H1 (cell line): Measurements from ENCODE around the gene C22orf39. TPM values are rescaled to one million over a fixed set of nuclear protein-coding genes. Genes with fewer than 3 reads are reported as not detected.

ENCODE experiments used
- CTCF ChIA-PET: fragments of 300-600 bp; sonication (Branson Sonifier 250); formaldehyde crosslinking; loops from one replicate; lab custom pipeline; 2021; ENCODE audit not compliant: partially characterized antibody; lab: Charles Lee
- POLR2A ChIA-PET: fragments of 300-600 bp; sonication (Branson Sonifier 250); formaldehyde crosslinking; loops from one replicate; lab custom pipeline; 2021; ENCODE audit warnings: inconsistent platforms; ENCODE audit not compliant: partially characterized antibody; lab: Charles Lee
- DNase-seq, 2 experiments: peaks; one replicate each; pipeline versions ENCODE4 v3.0.0 to v3.0.0-alpha.2; 2010 to 2022; ENCODE audit warnings: low spot score in 2 of 2, low read depth in 1 of 2, mixed read lengths in 1 of 2
- FAIRE-seq: peaks from 2 replicates; lab custom pipeline; 2011; peaks lifted over from hg19 to GRCh38; lab: Jason Lieb, UNC
- H2AFZ ChIP-seq: 2 replicates; pipeline ENCODE4 v1.8.1; 2012; ENCODE audit warnings: low read length, inconsistent platforms
- H2AK5ac ChIP-seq: 2 replicates; pipeline ENCODE4 v1.6.1; 2013; ENCODE audit warnings: low read depth, low read length
- H2BK120ac ChIP-seq: replicated peaks from 2 replicates; pipeline ENCODE3; 2013; ENCODE audit warnings: low read depth, low read length, inconsistent platforms
- H2BK12ac ChIP-seq: 2 replicates; pipeline ENCODE4 v1.6.1; 2013; ENCODE audit warnings: low read depth, low read length
- H2BK15ac ChIP-seq: 2 replicates; pipeline ENCODE4 v1.6.1; 2013; ENCODE audit warnings: low read length
- H2BK20ac ChIP-seq: 2 replicates; pipeline ENCODE4 v1.6.1; 2013; ENCODE audit warnings: low read length
- H2BK5ac ChIP-seq: 2 replicates; pipeline ENCODE4 v1.6.1; 2013; ENCODE audit warnings: low read depth, low read length
- H3K14ac ChIP-seq: 2 replicates; pipeline ENCODE4 v1.6.1; 2013; ENCODE audit warnings: inconsistent platforms; ENCODE audit not compliant: insufficient read length
- H3K18ac ChIP-seq: 2 replicates; pipeline ENCODE4 v1.6.1; 2013; ENCODE audit warnings: low read length; ENCODE audit errors: extremely low read depth
- H3K23ac ChIP-seq: 2 replicates; pipeline ENCODE4 v1.6.1; 2013; ENCODE audit warnings: inconsistent platforms; ENCODE audit not compliant: insufficient read length
- H3K23me2 ChIP-seq: 2 replicates; pipeline ENCODE4 v1.6.1; 2013; ENCODE audit warnings: low read depth, low read length
- H3K27ac ChIP-seq: 2 replicates; pipeline ENCODE4 v1.6.1; 2011; ENCODE audit warnings: low read depth, low read length, inconsistent platforms
- H3K27me3 ChIP-seq, 4 experiments: replicated peaks in 1 of 4; 1 replicate in 1 of 4; 2 replicates in 3 of 4; pipeline versions ENCODE4 v1.6.1 to v1.8.1; 2011 to 2013; ENCODE audit warnings: low read length in 3 of 4, mild to moderate bottlenecking in 3 of 4, inconsistent platforms in 2 of 4, mixed read lengths in 2 of 4, moderate library complexity in 1 of 4; ENCODE audit not compliant: control insufficient read depth in 3 of 4, insufficient read depth in 3 of 4; ENCODE audit errors: extremely low read depth in 1 of 4
- H3K36me3 ChIP-seq, 4 experiments: 2 replicates each; pipeline versions ENCODE4 v1.6.1 to v1.8.1; 2011 to 2013; ENCODE audit warnings: mild to moderate bottlenecking in 4 of 4, low read length in 3 of 4, moderate library complexity in 2 of 4, control low read depth in 1 of 4, inconsistent platforms in 1 of 4; ENCODE audit not compliant: insufficient read depth in 4 of 4, control insufficient read depth in 2 of 4
- H3K4ac ChIP-seq: replicated peaks from 2 replicates; pipeline ENCODE3; 2013; ENCODE audit warnings: low read length, low read depth, mixed read lengths, inconsistent platforms; ENCODE audit not compliant: insufficient read length
- H3K4me1 ChIP-seq, 4 experiments: replicated peaks in 1 of 4; 1 replicate in 1 of 4; 2 replicates in 3 of 4; pipeline versions ENCODE4 v1.6.1 to v1.8.1; 2011 to 2013; ENCODE audit warnings: low read length in 3 of 4, inconsistent platforms in 2 of 4, mixed read lengths in 1 of 4; ENCODE audit not compliant: insufficient read depth in 4 of 4, control insufficient read depth in 3 of 4
- H3K4me2 ChIP-seq, 2 experiments: 2 replicates each; pipeline versions ENCODE4 v1.6.1 to v1.8.1; 2011 to 2013; ENCODE audit warnings: low read depth in 2 of 2, low read length in 2 of 2, control low read depth in 1 of 2, inconsistent platforms in 1 of 2, mild to moderate bottlenecking in 1 of 2; ENCODE audit not compliant: insufficient read depth in 1 of 2
- H3K4me3 ChIP-seq, 4 experiments: fragments of 200-600, 300-600 bp in 1 of 4; sonication (generic), shearing (Covaris generic), sonication (Bioruptor Twin) in 1 of 4; 2 replicates each; pipeline versions ENCODE4 v1.5.1 to v1.8.1; 2011 to 2016; ENCODE audit warnings: low read length in 4 of 4, low read depth in 3 of 4, control low read depth in 2 of 4, inconsistent platforms in 2 of 4, mild to moderate bottlenecking in 2 of 4, mixed read lengths in 1 of 4, moderate library complexity in 1 of 4; ENCODE audit not compliant: insufficient read depth in 2 of 4; ENCODE audit errors: extremely low read depth in 1 of 4
- H3K56ac ChIP-seq: replicated peaks from 2 replicates; pipeline ENCODE3; 2013; ENCODE audit warnings: low read depth, mild to moderate bottlenecking, mixed read lengths, low read length, inconsistent platforms; ENCODE audit not compliant: insufficient read length
- H3K79me1 ChIP-seq: 2 replicates; pipeline ENCODE4 v1.6.1; 2013; ENCODE audit warnings: low read depth, low read length, control low read depth
- H3K79me2 ChIP-seq, 2 experiments: 2 replicates each; pipeline versions ENCODE4 v1.6.1 to v1.8.1; 2012 to 2013; ENCODE audit warnings: low read length in 2 of 2, mild to moderate bottlenecking in 2 of 2, inconsistent platforms in 1 of 2; ENCODE audit not compliant: insufficient read depth in 2 of 2, control insufficient read depth in 1 of 2
- H3K9ac ChIP-seq, 4 experiments: replicated peaks in 1 of 4; 1 replicate in 1 of 4; 2 replicates in 3 of 4; pipeline versions ENCODE4 v1.6.1 to v1.8.1; 2011 to 2013; ENCODE audit warnings: low read depth in 3 of 4, low read length in 3 of 4, control low read depth in 2 of 4, mild to moderate bottlenecking in 2 of 4, moderate library complexity in 2 of 4, inconsistent platforms in 1 of 4; ENCODE audit errors: extremely low read depth in 1 of 4
- H3K9me3 ChIP-seq, 2 experiments: 2 replicates each; pipeline versions ENCODE4 v1.6.1 to v1.8.1; 2012 to 2013; ENCODE audit warnings: mild to moderate bottlenecking in 2 of 2, moderate library complexity in 2 of 2, control low read depth in 1 of 2, inconsistent platforms in 1 of 2, low read depth in 1 of 2, low read length in 1 of 2, mixed read lengths in 1 of 2; ENCODE audit not compliant: insufficient read depth in 2 of 2
- H4K20me1 ChIP-seq, 2 experiments: replicated peaks in 1 of 2; 2 replicates each; pipeline versions ENCODE3 to v1.8.1; 2011 to 2013; ENCODE audit warnings: inconsistent platforms in 2 of 2, low read length in 2 of 2, mild to moderate bottlenecking in 1 of 2; ENCODE audit not compliant: insufficient read depth in 2 of 2, control insufficient read depth in 1 of 2
- H4K5ac ChIP-seq: 2 replicates; pipeline ENCODE4 v1.6.1; 2013; ENCODE audit warnings: low read length, low read depth, mixed read lengths, inconsistent platforms; ENCODE audit not compliant: insufficient read length
- H4K8ac ChIP-seq: 2 replicates; pipeline ENCODE4 v1.8.0; 2013; ENCODE audit warnings: mild to moderate bottlenecking, moderate library complexity, low read length, inconsistent platforms; ENCODE audit not compliant: insufficient read depth; ENCODE audit errors: extremely low read depth
- H4K91ac ChIP-seq: replicated peaks from 2 replicates; pipeline ENCODE3; 2013; ENCODE audit warnings: low read length, mixed read lengths, inconsistent platforms; ENCODE audit not compliant: insufficient read length
- NANOG ChIP-seq: IDR thresholded peaks from 2 replicates; pipeline ENCODE4 v1.6.1; 2011; ENCODE audit warnings: low read length, low read depth, mild to moderate bottlenecking, inconsistent platforms; ENCODE audit not compliant: insufficient read depth, poor library complexity, severe bottlenecking
- POLR2AphosphoS5 ChIP-seq: IDR thresholded peaks from 2 replicates; pipeline ENCODE4 v1.6.1; 2011; ENCODE audit warnings: low read depth, low read length
- WGBS, 2 experiments: shearing (Covaris generic) in 1 of 2; methylation state at CpG; one replicate each; pipeline versions ENCODE4 v1.1.6 to v1.1.7; 2013 to 2015; ENCODE audit warnings: low lambda C conversion rate in 2 of 2, mixed read lengths in 2 of 2, inconsistent platforms in 1 of 2, low coverage in 1 of 2, missing lambda C conversion rate in 1 of 2; ENCODE audit not compliant: insufficient replicate concordance in 2 of 2, insufficient coverage in 1 of 2, insufficient read length in 1 of 2; ENCODE audit errors: extremely low coverage in 1 of 2, missing lambda C conversion rate in 1 of 2; 5-methylcytosine and 5-hydroxymethylcytosine counted together
- polyA plus RNA-seq, 7 experiments: library from polyadenylated mRNA; depleted of rRNA in 3 of 7; stranded (reverse) in 5 of 7; unstranded in 2 of 7; fragments of >200 nt in 5 of 7; fragments of 200-250 nt in 2 of 7; gene quantifications; 1 replicate in 5 of 7; 2 replicates in 1 of 7; 4 replicates in 1 of 7; pipeline versions ENCODE4 v1.2.1 to v1.2.3, GENCODE V29; 2011 to 2013; ENCODE audit warnings: missing spikeins in 2 of 7, mixed read lengths in 2 of 7
- total RNA-seq: library from RNA; stranded (reverse); fragmentation: NEBNext Ultra II Directional; extraction: Animal tissue kit (Norgen Biotek cat#: 25700); gene quantifications from 2 replicates; pipeline ENCODE4 v1.2.1, GENCODE V29; 2021

Gene C22orf39
- total and polyA plus RNA-seq, 2 of the 8 experiments (the other 6 are each of a cell fraction or from before 2014, with no cell fraction given) = 22.7 to 27.7 TPM

DNA sequence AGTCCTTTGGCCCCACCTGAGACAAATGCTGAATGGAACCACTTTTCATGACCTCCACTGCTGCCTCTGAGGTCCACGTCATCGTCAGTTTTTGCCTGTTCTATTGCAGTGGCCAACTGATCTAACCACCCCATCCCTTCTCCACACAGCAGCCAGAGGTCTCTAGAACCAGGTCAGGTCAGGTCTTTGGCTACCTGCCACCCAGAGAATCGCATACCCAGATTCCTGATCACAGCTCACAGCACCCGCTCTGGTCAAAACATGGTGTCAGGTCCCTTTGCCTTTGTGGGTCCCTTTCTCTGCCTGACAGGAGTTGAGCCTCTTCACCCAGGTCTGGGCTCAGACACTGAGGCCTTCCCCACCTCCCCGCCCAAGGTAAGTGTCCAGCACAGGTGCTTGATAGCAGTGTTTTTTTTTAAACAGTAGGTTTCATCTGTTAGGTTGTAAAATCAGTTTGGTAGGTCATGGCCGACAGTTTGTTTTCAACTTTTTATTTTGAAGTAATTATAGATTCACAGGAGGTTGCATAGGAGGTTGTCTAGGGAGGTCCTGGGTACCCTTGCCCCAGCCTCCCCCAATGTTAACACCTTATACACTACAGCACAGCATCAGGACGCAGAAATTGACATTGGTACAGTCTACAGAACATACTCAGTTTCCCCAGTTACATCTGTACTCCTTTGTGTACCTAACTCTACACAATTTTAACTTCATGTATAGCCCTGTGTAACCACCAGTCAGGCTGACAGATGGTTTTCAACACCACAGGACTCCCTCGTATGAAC is 6.9 kb downstream of the C22orf39 start:
- Histone ChIP-seq H3K14ac (no peak overlapping the region), H3K18ac (no peak overlapping the region), H3K27ac (no peak overlapping the region), H2AK5ac (no peak overlapping the region), H3K4me2 (no peak overlapping the region), H3K27me3 (no peaks in the 10 kb centered on the region), H2BK5ac (no peak overlapping the region), H3K23ac (no peak overlapping the region), H3K36me3 (peaks cover 5 to 8% (median 6%) of the 10 kb centered on the region in 4 experiments; a peak in 5 of 8 replicates), H3K79me1 (peaks cover 10% of the 10 kb centered on the region), H3K79me2 (peaks cover 0 to 23% of the 10 kb centered on the region in 2 experiments; a peak in 2 of 4 replicates), H3K4ac (no peak overlapping the region), H3K9ac (no peak overlapping the region), H2BK12ac (no peak overlapping the region), H4K91ac (no peak overlapping the region), H2BK20ac (no peak overlapping the region), H4K20me1 (peaks cover 14 to 29% of the 10 kb centered on the region in 2 experiments), H4K5ac (no peak overlapping the region), H3K4me3 (no peak overlapping the region), H4K8ac (no peak overlapping the region), H2AFZ (no peak overlapping the region), H2BK15ac (no peak overlapping the region), H2BK120ac (no peak overlapping the region), H3K23me2 (no peaks in the 10 kb centered on the region), H3K4me1 (no peaks in the 10 kb centered on the region), H3K56ac (no peak overlapping the region), H3K9me3 (no peaks in the 10 kb centered on the region)
- ChIA-PET CTCF (no interaction called here), POLR2A (interaction anchor here (0.6 to 1.3 kb wide), 5 partner anchors 8 to 146 kb away, joined by 3 to 5 read pairs (median 3); partner anchors contain the start of genes C22orf39 and HIRA)
- TF ChIP-seq POLR2AphosphoS5 = peak; percentile 55; the same call in 1 of the 2 replicates
- no peak for TF ChIP-seq NANOG
- 91% methylated on average over 8 of the region's 8 CpGs; no CpG with 5 or more reads in 1 of the 2 experiments for WGBS, 2 experiments
- FAIRE-seq (no peak), DNase-seq (no peak)
